ENCODE measurements around the gene ZNF518B.

- no peak for TF ChIP-seq POLR2AphosphoS5 (IDR thresholded peaks at IDR 0.05; ENCODE audit: low read depth, low read length)
- no peak for TF ChIP-seq POLR2A (IDR thresholded peaks at IDR 0.05; ENCODE audit: low read depth, low read length)
These were observed 39.0 kb upstream of the ZNF518B start for GRCh38 chr4:10496200-10496599.
